ENCODE data around the gene KLHL13. TPM values are rescaled to one million over a fixed set of nuclear protein-coding genes. Genes with fewer than 3 reads are reported as not detected.

KLHL13 gene
- total RNA-seq, 1 donor from 2014 or later, result 46.9 TPM

DNA sequence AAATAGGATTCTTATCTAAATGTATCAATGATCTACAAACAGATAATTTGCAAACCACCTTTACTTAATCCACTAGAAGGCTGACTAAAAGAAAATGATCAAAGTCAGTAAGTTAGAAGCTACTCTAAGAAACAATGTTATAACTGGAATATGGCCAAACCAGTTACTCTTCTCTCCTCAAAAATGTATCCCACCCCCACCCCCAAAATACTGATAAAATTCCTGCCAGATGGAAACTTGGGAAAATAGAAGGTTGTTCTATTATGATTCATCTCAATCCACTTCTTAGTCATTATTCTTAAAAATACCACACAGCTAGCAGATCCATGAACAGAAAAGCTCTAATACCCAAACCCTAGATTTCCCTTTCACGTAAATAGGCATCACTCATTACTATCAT, 206.4 kb downstream of the KLHL13 start:
- DNase-seq, result no peak
- Mint-ChIP-seq H3K27me3 (ENCODE audit: unreplicated experiment) (no peaks in the 10 kb centered on the region), H3K27ac (ENCODE audit: unreplicated experiment) (no peak overlapping the region), H3K4me3 (ENCODE audit: unreplicated experiment) (no peak overlapping the region), H3K4me1 (ENCODE audit: low read depth, unreplicated experiment) (no peaks in the 10 kb centered on the region), H3K9me3 (ENCODE audit: unreplicated experiment) (no peaks in the 10 kb centered on the region), H3K36me3 (ENCODE audit: unreplicated experiment) (no peaks in the 10 kb centered on the region)
- TF ChIP-seq, protein P1, sequence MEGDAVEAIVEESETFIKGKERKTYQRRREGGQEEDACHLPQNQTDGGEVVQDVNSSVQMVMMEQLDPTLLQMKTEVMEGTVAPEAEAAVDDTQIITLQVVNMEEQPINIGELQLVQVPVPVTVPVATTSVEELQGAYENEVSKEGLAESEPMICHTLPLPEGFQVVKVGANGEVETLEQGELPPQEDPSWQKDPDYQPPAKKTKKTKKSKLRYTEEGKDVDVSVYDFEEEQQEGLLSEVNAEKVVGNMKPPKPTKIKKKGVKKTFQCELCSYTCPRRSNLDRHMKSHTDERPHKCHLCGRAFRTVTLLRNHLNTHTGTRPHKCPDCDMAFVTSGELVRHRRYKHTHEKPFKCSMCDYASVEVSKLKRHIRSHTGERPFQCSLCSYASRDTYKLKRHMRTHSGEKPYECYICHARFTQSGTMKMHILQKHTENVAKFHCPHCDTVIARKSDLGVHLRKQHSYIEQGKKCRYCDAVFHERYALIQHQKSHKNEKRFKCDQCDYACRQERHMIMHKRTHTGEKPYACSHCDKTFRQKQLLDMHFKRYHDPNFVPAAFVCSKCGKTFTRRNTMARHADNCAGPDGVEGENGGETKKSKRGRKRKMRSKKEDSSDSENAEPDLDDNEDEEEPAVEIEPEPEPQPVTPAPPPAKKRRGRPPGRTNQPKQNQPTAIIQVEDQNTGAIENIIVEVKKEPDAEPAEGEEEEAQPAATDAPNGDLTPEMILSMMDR (IDR thresholded peaks at IDR 0.05; ENCODE audit: partially characterized antibody, unreplicated experiment), result no peak

DNA sequence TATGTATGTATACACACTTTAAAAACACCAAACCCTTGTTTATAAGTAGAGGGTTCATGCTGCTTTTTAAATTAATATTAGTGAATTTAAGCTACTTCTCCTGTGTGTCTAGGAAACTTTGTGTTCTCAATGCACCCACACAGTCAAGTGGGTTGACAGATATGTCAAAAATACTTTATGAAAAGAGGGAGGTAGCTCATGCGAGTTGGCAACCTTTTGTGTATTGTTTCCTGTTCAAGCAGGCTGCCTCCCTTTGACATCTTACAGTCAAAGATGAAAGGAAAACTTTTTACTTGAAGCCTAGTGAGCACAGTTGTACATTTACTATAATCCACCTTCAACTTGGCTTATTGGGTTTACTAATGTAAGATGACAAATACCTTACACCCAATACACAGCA, 218.4 kb downstream of the KLHL13 start:
- no peaks in the 10 kb centered on the region for H3K9me3 Mint-ChIP-seq (ENCODE audit: unreplicated experiment)
- no peak overlapping the region for H3K27ac Mint-ChIP-seq (ENCODE audit: unreplicated experiment)
- H3K4me3 Mint-ChIP-seq (ENCODE audit: unreplicated experiment), result no peak overlapping the region
- peaks cover 2% of the 10 kb centered on the region for H3K27me3 Mint-ChIP-seq (ENCODE audit: unreplicated experiment)
- no peaks in the 10 kb centered on the region for H3K4me1 Mint-ChIP-seq (ENCODE audit: low read depth, unreplicated experiment)
- DNase-seq, result no peak
- TF ChIP-seq, protein P1 (IDR thresholded peaks at IDR 0.05; ENCODE audit: partially characterized antibody, unreplicated experiment), result no peak
- no peaks in the 10 kb centered on the region for H3K36me3 Mint-ChIP-seq (ENCODE audit: unreplicated experiment)

DNA sequence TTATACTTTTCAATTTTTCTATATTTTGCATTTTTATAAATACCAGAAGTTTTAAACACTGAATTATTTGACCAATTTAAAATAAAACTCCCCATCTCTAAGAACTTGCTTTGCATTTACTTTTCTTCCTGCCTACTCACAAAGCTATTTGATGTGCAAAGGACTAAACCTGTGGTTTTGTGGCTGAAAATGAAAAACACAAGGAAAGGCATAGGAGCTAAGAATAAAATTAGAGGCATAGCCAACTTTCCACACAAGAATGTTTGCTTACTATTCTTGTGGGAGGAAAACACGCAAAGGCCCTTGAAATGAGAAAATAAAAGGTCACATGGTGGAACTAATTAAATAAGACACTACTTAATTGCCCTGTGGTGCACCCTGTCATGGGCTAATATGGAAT, 221.2 kb downstream of the KLHL13 start:
- Mint-ChIP-seq H3K4me3 (ENCODE audit: unreplicated experiment) (no peak overlapping the region), H3K27me3 (ENCODE audit: unreplicated experiment) (no peaks in the 10 kb centered on the region), H3K27ac (ENCODE audit: unreplicated experiment) (no peak overlapping the region), H3K9me3 (ENCODE audit: unreplicated experiment) (no peaks in the 10 kb centered on the region), H3K4me1 (ENCODE audit: low read depth, unreplicated experiment) (no peaks in the 10 kb centered on the region), H3K36me3 (ENCODE audit: unreplicated experiment) (no peaks in the 10 kb centered on the region)
- no peak for DNase-seq
- TF ChIP-seq, protein P1 (IDR thresholded peaks at IDR 0.05; ENCODE audit: partially characterized antibody, unreplicated experiment), result no peak

DNA sequence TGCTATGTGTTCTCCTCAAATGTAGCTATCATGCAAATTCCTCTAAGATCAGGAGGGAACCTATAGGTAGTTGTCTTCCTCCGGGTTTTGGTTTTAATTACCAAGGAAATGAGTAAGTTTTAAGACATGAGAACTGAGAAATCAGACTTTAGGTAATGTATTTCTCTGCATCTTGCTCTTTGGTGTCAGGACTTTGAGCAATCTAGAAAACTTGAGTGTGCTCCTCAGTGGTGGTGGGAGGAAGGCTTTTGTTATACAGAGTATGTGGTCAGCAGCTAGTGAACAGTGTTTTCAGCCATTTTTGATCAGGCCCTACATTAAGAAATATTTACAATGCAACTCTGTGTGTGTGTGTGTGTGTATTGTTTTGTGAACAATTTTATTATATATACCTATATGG, 224.1 kb downstream of the KLHL13 start:
- Mint-ChIP-seq H3K4me1 (ENCODE audit: low read depth, unreplicated experiment) (no peaks in the 10 kb centered on the region), H3K27ac (ENCODE audit: unreplicated experiment) (no peak overlapping the region), H3K27me3 (ENCODE audit: unreplicated experiment) (no peaks in the 10 kb centered on the region), H3K36me3 (ENCODE audit: unreplicated experiment) (no peaks in the 10 kb centered on the region), H3K9me3 (ENCODE audit: unreplicated experiment) (no peaks in the 10 kb centered on the region), H3K4me3 (ENCODE audit: unreplicated experiment) (no peak overlapping the region)
- no peak for DNase-seq
- TF ChIP-seq, protein P1 (IDR thresholded peaks at IDR 0.05; ENCODE audit: partially characterized antibody, unreplicated experiment), result no peak

DNA sequence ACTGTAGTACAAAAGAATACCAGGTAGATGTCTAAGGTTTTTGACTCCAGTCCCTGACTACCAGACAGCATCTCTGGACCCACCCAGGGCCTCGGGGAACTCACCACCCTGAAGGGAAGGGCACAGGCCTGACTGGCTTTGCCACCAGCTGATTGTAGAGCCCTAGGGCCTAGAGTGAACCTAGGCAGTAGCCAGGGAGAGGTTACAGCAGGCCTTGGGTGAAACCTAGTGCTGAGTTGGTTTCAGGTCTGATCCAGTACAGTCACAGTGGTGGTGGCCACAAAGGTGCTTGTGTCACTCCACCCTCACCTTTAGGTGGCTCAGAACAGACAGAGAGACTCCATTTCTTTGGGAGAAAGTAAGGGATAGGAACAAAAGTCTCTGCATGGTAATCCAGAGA, 244.8 kb downstream of the KLHL13 start:
- H3K27me3 Mint-ChIP-seq (ENCODE audit: unreplicated experiment), result no peaks in the 10 kb centered on the region

More for the DNA sequence above, 244.8 kb downstream of the KLHL13 start:
- H3K4me1 Mint-ChIP-seq (ENCODE audit: low read depth, unreplicated experiment), result no peaks in the 10 kb centered on the region
- TF ChIP-seq, protein P1 (IDR thresholded peaks at IDR 0.05; ENCODE audit: partially characterized antibody, unreplicated experiment), result no peak
- DNase-seq, result no peak
- H3K9me3 Mint-ChIP-seq (ENCODE audit: unreplicated experiment), result no peaks in the 10 kb centered on the region
- H3K27ac Mint-ChIP-seq (ENCODE audit: unreplicated experiment), result no peak overlapping the region
- no peak overlapping the region for H3K4me3 Mint-ChIP-seq (ENCODE audit: unreplicated experiment)
- no peaks in the 10 kb centered on the region for H3K36me3 Mint-ChIP-seq (ENCODE audit: unreplicated experiment)

All from glutamatergic neuron (in vitro differentiated cells).